Central memory CD4-positive, alpha-beta T cell (primary cell): ENCODE results near the gene ANKRD33.

Source experiments
- DNase-seq: peaks from one replicate; pipeline ENCODE4 v3.0.0; 2022
- total RNA-seq, 3 experiments: gene quantifications; one replicate each; lab custom pipeline; 2026; lab: John Stamatoyannopoulos, UW

The ANKRD33 gene, protein sequence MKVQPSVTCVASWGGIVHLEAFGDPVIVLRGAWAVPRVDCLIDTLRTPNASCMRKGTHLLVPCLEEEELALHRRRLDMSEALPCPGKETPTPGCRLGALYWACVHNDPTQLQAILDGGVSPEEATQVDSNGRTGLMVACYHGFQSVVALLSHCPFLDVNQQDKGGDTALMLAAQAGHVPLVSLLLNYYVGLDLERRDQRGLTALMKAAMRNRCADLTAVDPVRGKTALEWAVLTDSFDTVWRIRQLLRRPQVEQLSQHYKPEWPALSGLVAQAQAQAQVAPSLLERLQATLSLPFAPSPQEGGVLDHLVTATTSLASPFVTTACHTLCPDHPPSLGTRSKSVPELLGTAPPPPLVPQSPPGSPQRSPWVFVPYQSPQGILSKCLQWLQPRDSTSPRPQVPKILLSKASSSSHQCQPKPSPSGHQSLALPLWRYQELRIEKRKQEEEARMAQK
- 0 reads per million in 3 experiments for total RNA-seq

DNA sequence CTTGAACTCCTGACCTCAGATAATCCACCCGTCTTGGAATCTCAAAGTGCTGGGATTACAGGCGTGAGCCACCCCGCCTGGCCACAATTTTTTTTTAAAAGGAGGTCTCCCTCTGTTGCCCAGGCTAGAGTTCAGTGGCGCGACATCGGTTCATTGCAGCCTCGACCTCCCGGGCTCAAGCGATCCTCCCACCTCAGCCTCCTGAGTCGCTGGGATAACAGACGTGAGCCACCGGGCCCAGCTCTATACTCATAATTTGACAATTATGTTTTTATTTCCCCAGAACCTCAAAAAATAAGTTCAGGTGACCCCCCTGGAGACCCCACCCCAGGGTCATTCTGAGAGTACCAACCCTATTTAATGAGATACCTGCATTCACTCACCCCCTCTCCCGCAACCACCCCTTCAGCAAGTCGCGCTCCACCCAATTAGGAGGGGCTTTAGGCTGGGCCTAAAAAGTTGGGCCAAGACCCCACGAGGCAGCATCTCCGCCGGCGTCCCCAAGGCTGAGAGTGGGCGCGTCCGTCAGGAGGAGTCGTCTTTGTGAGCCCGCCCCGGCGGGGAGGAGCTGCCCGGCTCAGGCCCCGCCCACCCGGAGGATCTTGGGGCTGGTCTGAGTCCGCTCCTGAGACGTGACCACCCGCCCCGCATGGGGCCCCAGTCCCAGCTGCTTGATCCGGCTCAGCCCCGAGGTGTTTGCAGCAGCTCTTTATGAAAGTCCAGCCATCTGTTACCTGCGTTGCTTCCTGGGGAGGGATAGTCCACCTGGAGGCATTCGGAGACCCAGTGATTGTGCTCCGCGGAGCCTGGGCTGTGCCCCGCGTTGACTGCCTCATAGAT is at the start of gene ANKRD33:
ANKRD33 (plus strand) TSS at position 628 of the 840 bp plus-strand sequence; CDS start at position 712, 84 bp downstream.
- DNase-seq, result no peak

- no peak for DNase-seq
Measured at GRCh38 chr12:51838762-51839161, 49.1 kb upstream of the ANKRD33 start.

DNA sequence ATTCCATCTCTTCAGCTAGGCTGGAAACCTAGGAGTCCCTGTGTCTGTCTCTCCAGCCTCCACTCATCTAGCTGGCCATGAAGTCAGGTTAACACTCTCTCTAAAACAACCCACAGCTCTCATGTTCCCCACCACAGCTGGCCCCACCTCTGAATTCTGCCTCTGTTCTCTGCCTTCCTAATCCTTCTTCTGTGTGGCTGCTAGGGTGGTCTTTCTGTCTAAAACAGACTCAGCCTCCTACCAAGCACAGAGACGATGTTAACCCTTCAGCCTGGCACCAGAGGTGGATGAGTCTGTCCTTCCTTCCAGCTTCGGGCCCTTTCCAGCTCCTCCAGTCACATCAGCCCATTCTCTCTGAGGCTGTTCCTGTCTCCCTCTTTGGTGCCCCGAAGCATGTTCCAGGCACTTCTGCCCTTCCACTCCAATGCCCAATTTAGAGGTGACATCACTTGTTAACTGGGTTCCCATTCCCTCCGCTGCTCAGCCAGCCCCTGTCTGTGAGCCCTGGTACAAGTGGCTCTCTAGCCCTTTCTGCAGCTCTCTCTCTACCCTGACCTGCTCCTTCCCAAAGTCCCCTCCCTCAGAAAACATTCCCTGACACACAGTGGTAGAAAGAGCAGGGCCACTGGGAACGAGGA is 48.5 kb upstream of the ANKRD33 start:
- no peak for DNase-seq

- DNase-seq, result no peak
Measured at GRCh38 chr12:51840966-51841365, 46.9 kb upstream of the ANKRD33 start.

- DNase-seq, result no peak
Measured at GRCh38 chr12:51841727-51842126, 46.2 kb upstream of the ANKRD33 start.

DNA sequence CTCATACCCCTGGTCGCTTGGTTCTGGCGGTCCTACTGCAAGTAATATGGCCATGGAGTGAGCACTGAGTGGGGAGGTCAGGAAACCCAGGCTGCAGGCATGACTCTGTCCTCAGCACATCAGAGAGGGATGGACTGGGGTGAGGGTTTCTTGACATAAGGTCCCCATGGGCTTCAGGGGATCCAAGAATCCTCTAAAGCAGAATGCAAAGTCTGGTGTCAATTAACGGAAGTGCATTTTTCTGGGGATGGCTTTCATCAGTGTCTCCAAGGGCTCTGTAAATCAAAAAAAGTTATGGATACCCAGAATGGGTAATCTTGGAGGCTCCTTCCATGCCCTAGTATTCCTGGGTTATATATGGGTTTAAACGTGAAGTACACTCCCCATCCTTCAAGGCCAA is 43.0 kb upstream of the ANKRD33 start:
- no peak for DNase-seq

- no peak for DNase-seq
Measured at GRCh38 chr12:51845482-51845881, 42.4 kb upstream of the ANKRD33 start.

- DNase-seq, result no peak
Measured at GRCh38 chr12:51846271-51846691, 41.6 kb upstream of the ANKRD33 start.

DNA sequence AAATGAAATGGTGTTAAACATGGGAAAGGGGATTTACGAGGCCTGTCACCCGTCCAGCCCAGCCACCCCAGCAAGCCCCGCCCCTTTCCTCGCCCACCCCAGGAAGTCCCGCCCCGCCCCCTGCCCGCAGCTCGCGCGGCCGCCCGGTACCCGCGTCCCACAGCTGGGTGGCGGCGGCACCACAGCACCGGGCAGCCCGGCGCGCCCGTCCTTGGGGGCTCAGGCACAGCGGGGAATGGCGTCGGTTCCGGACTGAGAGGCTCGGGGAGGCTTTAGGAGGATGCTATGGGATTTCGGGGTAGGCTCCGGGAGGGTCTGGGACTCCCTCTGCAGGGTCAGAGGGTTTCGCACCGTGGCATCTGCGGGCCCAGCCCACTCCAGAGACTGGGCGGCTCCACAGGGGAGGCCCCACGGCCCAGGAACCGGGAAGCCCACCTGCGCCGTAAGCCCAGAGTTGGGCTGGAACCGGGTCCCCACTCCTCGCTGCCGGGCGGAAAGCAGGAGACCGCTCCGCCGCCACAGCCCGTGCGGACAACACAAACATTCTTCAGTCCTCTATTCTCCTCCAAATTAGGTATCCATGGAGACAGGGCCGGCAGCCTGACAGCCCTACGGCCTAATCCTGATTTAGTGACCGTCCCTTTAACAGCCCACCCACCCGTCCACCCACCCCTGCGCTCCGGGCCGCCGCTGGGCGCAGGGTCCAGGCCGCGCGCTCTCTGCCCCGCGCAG is 40.8 kb upstream of the ANKRD33 start:
- no peak for DNase-seq

GRCh38 chr12:51847643-51848325 is 40.1 kb upstream of the ANKRD33 start:
- no peak for DNase-seq

DNA sequence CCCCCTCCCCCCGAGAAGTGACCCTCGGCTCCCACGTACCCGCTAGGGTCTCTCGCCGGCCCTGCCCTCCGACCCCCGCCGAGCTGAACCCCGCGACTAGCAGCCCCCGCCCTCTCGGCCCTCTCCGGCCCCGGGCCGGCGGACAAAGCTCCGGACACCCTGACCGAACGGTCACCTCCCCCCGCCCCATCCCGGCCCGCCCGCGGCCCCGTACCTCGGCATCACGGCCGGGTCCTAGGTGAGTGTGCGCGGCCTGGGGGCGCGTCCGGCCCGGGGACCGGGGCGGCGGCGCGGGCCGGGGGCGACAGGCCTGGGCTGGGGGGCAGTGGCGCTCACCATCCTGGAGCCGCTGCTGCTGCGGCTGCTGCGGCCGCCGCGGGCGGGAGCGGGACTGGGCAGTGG is 39.6 kb upstream of the ANKRD33 start, which contains the start of gene FIGNL2:
FIGNL2 (minus strand) TSS at position 393 of the 402 bp plus-strand sequence. CDS start 26,305 bp downstream, outside the sequence.
- no peak for DNase-seq

DNA sequence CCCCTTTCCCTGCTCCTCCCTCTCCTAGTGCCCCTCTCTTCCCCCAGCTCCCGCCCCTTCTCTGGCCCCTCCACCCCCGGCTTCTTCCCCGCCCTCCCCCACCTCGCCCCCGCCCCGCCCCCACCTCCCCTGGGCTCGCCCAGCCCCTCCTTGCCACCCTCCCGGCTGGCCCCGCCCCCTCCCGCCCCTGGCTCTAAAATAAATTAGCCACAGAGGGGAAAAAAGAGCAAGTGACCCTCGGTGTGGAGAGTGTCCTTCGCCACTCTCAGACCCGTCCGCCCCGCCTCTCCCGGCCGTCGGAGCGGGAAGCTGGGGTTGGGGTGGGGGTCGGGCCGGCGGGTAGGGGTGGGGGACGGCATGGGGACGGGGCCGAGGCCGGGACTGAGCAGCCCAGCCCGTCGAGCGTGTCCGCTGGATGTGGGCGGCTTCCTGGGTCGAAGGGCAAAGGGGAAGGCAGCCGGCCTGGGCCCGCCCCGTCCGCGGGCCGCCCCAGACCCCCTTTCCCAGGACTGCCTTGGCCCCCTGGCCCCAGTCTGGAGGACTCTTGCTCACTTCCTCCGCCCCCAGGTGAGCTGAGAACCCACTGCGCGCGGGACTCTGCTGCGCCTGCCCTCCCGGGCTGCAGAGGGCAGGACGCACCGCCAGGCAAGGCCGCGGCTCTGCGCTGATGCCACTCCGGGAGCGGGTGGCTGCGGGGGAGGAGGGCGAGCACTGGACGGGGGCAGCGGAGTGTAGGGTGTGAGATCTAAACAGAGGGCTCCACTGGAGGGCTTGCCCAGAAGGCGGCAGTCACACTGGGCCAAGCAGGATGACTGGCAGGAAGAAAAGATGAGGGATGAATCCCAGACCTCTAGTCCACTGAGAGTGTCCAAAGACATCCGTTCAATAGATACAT is 38.8 kb upstream of the ANKRD33 start:
- no peak for DNase-seq

GRCh38 chr12:51850081-51850964 is 37.6 kb upstream of the ANKRD33 start:
- no peak for DNase-seq

DNA sequence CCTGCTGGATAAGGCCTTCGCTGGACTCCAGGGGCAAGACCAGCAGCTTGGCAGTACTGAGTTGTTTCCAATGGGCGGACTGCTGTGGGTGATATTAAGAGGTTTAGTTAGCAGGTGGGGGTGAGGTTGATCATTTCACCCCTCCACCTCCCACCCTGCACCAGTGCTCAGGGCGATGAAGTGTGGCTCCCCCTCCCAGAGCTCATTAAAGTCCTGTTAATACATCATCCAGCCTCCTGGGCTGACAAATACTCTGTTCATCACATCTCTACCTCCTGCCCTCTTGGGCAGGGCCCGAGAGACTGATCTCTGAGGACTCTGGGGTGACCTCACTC is 37.0 kb upstream of the ANKRD33 start:
- no peak for DNase-seq

GRCh38 chr12:51851413-51852124 is 36.3 kb upstream of the ANKRD33 start:
- no peak for DNase-seq

DNA sequence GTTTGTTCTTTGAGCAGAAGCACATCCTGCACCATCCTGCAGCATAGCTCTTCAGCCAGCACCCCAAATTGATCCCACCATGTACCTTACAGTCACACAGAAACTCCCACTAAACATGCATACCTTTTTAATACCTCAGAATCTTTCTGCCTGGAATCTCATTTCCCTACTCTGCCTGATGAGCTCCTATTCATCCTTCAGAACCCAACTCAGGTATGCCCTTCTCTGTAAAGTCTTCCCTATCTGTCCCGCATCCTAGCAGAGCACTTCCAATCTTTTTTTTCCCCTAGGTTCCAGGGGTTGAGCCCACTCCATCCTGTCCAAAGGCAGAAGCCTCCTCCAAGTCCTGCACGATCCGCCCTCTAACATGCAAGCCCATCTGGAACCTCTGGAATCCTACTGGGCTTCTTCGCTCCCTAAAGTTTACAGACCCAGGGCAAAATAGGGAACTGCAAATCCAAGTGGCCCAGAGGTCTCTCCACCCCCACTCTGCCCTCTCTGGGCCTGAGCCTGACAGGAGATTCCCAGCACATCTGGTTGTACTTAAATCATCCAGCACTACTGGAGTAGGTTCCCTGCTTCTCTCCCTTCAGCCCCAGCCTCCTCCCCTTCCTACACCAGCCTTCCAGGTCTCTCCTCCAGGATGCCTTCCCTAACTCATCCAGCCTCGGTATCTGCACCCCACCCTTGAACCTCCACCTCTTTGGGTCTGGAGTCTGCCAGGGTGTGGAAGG is 35.3 kb upstream of the ANKRD33 start:
- DNase-seq, result no peak

DNA sequence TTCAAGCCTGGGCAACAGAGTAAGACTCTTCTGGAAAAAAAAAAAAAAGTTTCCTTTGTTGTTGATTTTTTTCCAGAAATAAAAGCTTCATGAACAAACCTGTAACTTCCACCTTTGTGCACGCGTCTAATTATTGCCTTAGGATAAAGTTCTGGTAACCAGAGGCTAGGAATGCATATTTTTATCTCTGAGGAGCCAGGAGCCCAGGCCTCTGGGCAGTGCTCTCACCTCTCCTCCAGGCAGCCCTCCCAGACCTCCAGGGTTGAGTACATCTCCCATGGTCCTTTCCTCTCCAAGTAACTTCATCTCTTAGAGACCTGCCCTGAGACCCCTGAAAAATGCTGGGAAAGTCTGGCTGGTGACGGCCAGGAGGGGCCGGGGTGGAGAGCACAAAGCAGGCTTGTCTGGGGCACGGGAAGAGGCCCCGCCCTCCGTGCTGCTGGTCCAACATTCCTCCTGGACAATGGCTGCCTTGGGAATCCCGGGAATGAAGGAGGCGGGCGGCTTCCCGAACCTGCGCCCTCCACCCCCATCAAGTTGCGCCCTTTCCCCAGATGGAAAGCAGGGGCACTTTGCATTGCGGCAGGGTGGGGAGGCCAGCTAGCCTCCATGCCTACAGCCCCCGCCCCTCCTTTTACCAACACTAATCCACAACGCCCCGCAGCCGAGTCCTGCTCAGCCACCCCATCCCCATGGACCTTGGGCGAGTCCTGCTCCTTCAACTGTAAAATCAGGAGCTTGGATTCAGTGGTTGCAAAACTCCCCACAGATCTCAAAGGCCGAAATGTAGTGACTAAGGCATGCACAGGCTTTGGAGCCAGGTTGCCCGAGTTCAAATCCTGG is 32.1 kb upstream of the ANKRD33 start:
- no peak for DNase-seq
